ENCODE measurements around the gene MSL1.
A peak's percentile ranks its signal among the peaks of the same experiment; 100 is the strongest.

MSL1 gene

DNA sequence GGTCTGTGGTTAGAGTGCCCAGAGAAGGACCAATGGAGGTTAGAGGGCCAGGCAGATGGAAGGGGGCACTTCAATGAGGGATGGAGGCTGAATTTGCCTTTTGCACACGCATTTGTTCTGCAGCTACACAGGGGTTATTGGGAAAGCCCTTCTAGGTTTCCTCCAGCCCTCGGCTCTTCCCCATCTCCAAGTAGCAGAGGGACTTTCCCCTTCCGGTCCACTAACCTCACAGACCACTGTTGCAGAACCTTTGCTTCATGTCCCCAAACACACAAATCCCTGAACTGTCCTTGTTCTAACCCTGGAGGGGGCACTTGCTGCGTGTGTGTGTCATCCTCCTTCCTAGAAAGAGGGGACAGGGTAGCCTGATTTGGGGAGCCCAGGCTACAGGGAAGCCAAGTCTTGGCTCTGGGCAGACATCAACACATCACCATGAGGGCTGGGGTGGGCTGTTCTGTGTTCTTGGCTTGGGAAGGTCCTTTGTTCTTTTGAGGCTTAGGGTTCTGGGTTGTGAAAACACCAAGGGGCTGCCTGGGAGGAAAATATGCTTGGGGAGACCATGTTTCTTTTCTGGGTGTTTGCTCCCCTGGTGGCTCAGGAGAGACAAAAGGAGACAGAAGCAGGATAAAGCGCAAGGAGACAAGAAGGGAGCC is 14.1 kb upstream of the MSL1 start:
- no peaks in the 10 kb centered on the region for H3K79me2 ChIP-seq (ENCODE audit: control insufficient read depth, insufficient read depth, low read length)
- H2BK120ac ChIP-seq (ENCODE audit: low read depth, low read length), result no peak overlapping the region
- no peak overlapping the region for H3K4me2 ChIP-seq (ENCODE audit: low read length)
- peaks cover 9% of the 10 kb centered on the region for H3K4me1 ChIP-seq (ENCODE audit: control insufficient read depth, low read depth, low read length)
- H4K5ac ChIP-seq (ENCODE audit: low read length), result no peak overlapping the region
- H3K79me1 ChIP-seq (ENCODE audit: low read length), result no peaks in the 10 kb centered on the region
- H3K23ac ChIP-seq (ENCODE audit: low read length), result no peak overlapping the region
- H3K27me3 ChIP-seq (ENCODE audit: insufficient read depth, low read length, poor library complexity), result no peaks in the 10 kb centered on the region
- no peak overlapping the region for H2AK5ac ChIP-seq (ENCODE audit: low read length)
- no peak overlapping the region for H3K4me3 ChIP-seq (ENCODE audit: low read length)
- DNase-seq, result no peak
- no peak overlapping the region for H2BK15ac ChIP-seq (replicated peaks; ENCODE audit: low read depth)
- H3K18ac ChIP-seq (ENCODE audit: low read length), result peak overlapping the region; percentile 85
- H3K27ac ChIP-seq (ENCODE audit: low read depth, low read length), result no peak overlapping the region
- no peak overlapping the region for H4K8ac ChIP-seq (ENCODE audit: low read depth, low read length)
- no peak overlapping the region for H2BK5ac ChIP-seq (ENCODE audit: low read length)
- peak overlapping the region; percentile 78 for H3K56ac ChIP-seq (ENCODE audit: low read length)
- no peaks in the 10 kb centered on the region for H3K36me3 ChIP-seq (ENCODE audit: control insufficient read depth, insufficient read depth, low read length)
- no CpG with 5 or more reads among the region's 5 CpGs for WGBS (ENCODE audit: extremely low coverage, insufficient coverage, low lambda C conversion rate)
- peak overlapping the region; percentile 82 for H3K4ac ChIP-seq (ENCODE audit: low read depth, low read length)
- H3K9ac ChIP-seq (ENCODE audit: low read length), result peak overlapping the region; percentile 46

DNA sequence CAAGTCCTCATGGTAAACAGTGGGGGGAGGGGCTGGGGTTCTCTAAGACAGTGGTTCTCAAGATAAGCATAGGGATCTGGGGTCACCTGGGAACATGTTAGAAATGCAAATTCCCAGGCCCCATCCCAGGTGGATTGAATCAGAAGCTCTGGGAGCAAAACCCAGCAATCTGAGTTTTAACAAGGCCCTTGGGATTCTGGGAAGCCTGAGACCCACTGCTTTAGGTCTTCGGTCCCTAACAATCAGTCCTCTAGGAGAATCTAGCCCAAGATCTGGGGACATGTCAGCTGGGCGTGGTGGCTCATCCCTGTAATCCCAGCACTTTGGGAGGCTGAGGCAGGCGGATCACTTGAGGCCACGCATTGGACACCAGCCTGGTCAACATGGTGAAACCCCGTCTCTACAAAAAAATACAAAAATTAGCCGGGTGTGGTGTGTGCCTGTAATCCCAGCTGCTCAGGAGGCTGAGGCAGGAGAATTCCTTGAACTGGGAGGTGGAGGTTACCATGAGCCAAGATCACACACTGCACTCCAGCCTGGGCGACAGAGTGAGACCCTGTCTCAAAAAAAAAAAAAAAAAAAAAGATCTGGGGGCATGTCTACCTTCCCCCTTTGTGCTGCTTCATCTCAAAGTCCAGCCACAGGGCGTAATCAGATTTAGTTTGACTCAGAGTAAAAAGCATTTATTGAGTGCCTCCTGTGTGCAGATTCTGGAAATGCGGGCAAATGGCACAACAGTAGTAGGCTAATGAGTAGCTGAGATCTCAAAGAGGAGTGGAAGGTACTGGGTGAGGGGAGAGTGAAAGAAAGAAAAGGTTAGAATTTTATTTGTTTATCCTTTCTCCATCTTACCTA is 12.6 kb upstream of the MSL1 start:
- no peak overlapping the region for H4K5ac ChIP-seq (ENCODE audit: low read length)
- H3K4me3 ChIP-seq (ENCODE audit: low read length), result no peak overlapping the region
- H3K27ac ChIP-seq (ENCODE audit: low read depth, low read length), result no peak overlapping the region
- WGBS (ENCODE audit: extremely low coverage, insufficient coverage, low lambda C conversion rate), result no CpG with 5 or more reads among the region's 9 CpGs
- H3K23ac ChIP-seq (ENCODE audit: low read length), result no peak overlapping the region
- no peak overlapping the region for H2BK120ac ChIP-seq (ENCODE audit: low read depth, low read length)
- no peak overlapping the region for H3K56ac ChIP-seq (ENCODE audit: low read length)
- no peak overlapping the region for H3K18ac ChIP-seq (ENCODE audit: low read length)
- no peak overlapping the region for H2AK5ac ChIP-seq (ENCODE audit: low read length)
- no peak overlapping the region for H3K9ac ChIP-seq (ENCODE audit: low read length)
- H3K27me3 ChIP-seq (ENCODE audit: insufficient read depth, low read length, poor library complexity), result no peaks in the 10 kb centered on the region
- no peak overlapping the region for H2BK5ac ChIP-seq (ENCODE audit: low read length)
- H3K4ac ChIP-seq (ENCODE audit: low read depth, low read length), result no peak overlapping the region
- no peak overlapping the region for H3K4me2 ChIP-seq (ENCODE audit: low read length)
- no peaks in the 10 kb centered on the region for H3K36me3 ChIP-seq (ENCODE audit: control insufficient read depth, insufficient read depth, low read length)
- H3K79me2 ChIP-seq (ENCODE audit: control insufficient read depth, insufficient read depth, low read length), result no peaks in the 10 kb centered on the region
- no peak overlapping the region for H2BK15ac ChIP-seq (replicated peaks; ENCODE audit: low read depth)
- DNase-seq, result no peak
- no peak overlapping the region for H4K8ac ChIP-seq (ENCODE audit: low read depth, low read length)
- peaks cover 12% of the 10 kb centered on the region for H3K4me1 ChIP-seq (ENCODE audit: control insufficient read depth, low read depth, low read length)
- H3K79me1 ChIP-seq (ENCODE audit: low read length), result no peaks in the 10 kb centered on the region

DNA sequence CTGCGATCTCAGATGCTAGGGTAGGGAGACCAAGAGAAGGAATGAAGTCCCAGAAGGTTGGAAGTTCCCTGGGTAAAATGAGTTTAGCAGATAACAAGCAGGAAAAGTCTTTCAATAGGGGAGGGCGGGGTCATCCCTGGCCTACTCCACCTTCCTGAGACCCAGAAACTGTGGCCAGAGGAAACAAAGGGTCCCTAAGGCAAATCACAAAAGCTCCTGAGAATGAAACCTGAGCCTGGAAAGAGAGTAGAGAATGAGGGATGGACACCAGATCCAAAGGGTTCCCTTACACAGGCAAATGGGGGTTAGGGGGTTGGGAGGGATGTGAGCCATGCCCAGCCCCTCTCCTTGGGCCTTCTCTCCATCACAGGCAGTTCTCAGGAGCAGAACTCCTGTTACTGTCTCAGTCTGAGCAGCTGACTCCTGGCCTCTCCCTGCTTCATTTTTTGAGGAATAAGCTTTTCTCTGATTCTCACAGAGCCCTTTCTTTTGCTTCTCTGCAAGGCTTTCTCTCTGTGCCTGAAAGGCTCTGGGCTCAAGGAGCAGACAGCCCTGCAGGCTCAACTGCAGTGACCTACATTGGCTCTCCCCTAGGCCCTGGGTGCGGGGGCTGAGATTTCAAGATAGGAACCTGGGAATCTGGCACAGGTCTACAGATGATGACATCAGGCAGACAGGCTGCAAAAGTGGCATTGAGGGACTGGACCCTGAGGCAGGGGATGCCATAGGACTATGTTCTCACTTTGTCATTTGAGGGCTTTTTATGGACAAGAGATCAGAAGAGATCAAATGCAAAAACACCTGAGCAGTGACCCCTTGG is 11.5 kb upstream of the MSL1 start:
- no peak overlapping the region for H3K18ac ChIP-seq (ENCODE audit: low read length)
- H3K79me2 ChIP-seq (ENCODE audit: control insufficient read depth, insufficient read depth, low read length), result no peaks in the 10 kb centered on the region
- H4K5ac ChIP-seq (ENCODE audit: low read length), result no peak overlapping the region
- H3K27me3 ChIP-seq (ENCODE audit: insufficient read depth, low read length, poor library complexity), result no peaks in the 10 kb centered on the region
- H3K9ac ChIP-seq (ENCODE audit: low read length), result peak overlapping the region; percentile 4
- no peak overlapping the region for H3K23ac ChIP-seq (ENCODE audit: low read length)
- H3K4ac ChIP-seq (ENCODE audit: low read depth, low read length), result peak overlapping the region; percentile 56
- no peak overlapping the region for H2BK15ac ChIP-seq (replicated peaks; ENCODE audit: low read depth)
- H3K4me3 ChIP-seq (ENCODE audit: low read length), result no peak overlapping the region
- H3K79me1 ChIP-seq (ENCODE audit: low read length), result no peaks in the 10 kb centered on the region
- no peak overlapping the region for H2AK5ac ChIP-seq (ENCODE audit: low read length)
- H3K4me2 ChIP-seq (ENCODE audit: low read length), result no peak overlapping the region
- peak overlapping the region; percentile 56 for H3K56ac ChIP-seq (ENCODE audit: low read length)
- no peaks in the 10 kb centered on the region for H3K36me3 ChIP-seq (ENCODE audit: control insufficient read depth, insufficient read depth, low read length)
- no CpG with 5 or more reads among the region's 3 CpGs for WGBS (ENCODE audit: extremely low coverage, insufficient coverage, low lambda C conversion rate)
- H2BK5ac ChIP-seq (ENCODE audit: low read length), result no peak overlapping the region
- no peak overlapping the region for H4K8ac ChIP-seq (ENCODE audit: low read depth, low read length)
- no peak for DNase-seq
- H2BK120ac ChIP-seq (ENCODE audit: low read depth, low read length), result no peak overlapping the region
- H3K27ac ChIP-seq (ENCODE audit: low read depth, low read length), result peak overlapping the region; percentile 12
- peaks cover 14% of the 10 kb centered on the region for H3K4me1 ChIP-seq (ENCODE audit: control insufficient read depth, low read depth, low read length)

DNA sequence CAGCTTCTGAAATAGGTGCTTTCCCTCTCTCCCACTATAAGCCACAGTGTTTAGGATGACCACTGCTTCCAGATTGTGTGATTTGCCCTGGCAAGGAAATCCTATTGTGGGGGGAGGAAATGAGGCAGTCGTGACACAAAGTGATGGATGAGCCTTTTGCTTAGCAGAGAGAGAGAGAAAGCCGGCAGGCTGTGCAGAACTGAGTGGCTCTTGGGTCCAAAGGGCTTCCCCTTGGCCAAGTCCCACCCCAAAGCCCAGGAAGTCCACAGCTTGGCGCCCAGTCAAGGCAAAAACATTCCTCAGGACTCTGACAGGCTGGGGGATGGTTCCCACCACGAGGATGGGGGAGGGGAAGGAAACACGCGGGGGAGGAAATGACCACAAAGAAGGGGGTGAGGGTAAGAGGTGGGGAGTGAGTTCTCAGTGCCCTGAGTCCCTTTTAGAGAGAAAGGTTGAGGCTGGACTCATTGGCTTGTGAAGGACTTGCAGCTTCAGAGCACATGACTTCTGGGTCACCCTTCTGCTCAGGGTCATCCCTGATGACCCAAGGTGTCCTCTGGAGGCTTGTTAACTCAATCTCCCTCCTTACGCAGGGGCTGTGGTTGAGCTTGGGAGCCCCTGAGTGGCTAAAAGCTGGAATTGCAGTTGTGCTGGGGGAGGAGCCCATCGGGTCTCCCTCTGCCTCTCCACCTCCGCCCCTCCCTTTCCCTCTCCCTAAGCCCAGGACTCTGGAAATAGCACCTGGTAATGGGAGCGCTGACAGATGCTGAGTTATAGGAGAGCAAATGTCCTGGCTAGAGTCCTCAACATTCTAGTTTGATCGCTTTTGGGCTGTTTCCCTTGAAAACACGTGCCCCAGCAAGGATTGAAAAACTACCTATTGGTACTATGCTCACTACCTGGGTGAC is 10.3 kb upstream of the MSL1 start:
- peak; percentile 97 for DNase-seq
- Histone ChIP-seq H3K4me2 (ENCODE audit: low read length) (no peak overlapping the region), H3K27ac (ENCODE audit: low read depth, low read length) (no peak overlapping the region)

DNA sequence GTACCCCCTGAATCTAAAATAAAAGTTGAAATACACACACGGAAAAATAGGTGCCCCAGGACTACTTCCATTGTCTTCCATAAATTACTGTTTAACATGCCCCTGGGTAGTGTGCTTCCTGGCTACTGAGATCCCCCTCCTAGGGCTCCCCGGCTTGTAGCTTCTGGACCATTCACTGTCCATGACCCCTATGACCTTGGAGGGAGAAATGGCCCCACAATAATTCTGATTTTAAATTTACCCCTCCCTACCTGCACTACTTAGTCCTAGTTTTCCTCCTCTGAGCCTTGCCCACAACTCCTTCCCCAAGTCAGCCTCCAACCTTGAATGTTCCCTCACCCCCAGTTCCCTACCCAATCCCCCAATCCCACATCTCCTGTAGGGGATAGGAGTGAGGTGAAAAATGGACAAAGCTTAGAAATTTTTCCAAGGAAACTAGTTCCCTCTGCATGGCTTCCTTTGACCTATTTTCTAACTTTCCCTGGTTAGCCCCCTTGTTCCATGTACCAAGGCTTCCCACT is 9.5 kb upstream of the MSL1 start:
- Histone ChIP-seq H2BK15ac (replicated peaks; ENCODE audit: low read depth) (no peak overlapping the region), H2AK5ac (ENCODE audit: low read length) (no peak overlapping the region), H4K8ac (ENCODE audit: low read depth, low read length) (no peak overlapping the region), H4K5ac (ENCODE audit: low read length) (no peak overlapping the region), H3K4me3 (ENCODE audit: low read length) (no peak overlapping the region), H3K79me2 (ENCODE audit: control insufficient read depth, insufficient read depth, low read length) (no peaks in the 10 kb centered on the region), H3K36me3 (ENCODE audit: control insufficient read depth, insufficient read depth, low read length) (no peaks in the 10 kb centered on the region), H3K4me2 (ENCODE audit: low read length) (no peak overlapping the region), H3K56ac (ENCODE audit: low read length) (peak overlapping the region; percentile 10), H3K23ac (ENCODE audit: low read length) (no peak overlapping the region), H2BK5ac (ENCODE audit: low read length) (no peak overlapping the region), H3K4me1 (ENCODE audit: control insufficient read depth, low read depth, low read length) (peaks cover 14% of the 10 kb centered on the region), H3K9ac (ENCODE audit: low read length) (peak overlapping the region; percentile 18), H3K18ac (ENCODE audit: low read length) (no peak overlapping the region), H2BK120ac (ENCODE audit: low read depth, low read length) (no peak overlapping the region), H3K79me1 (ENCODE audit: low read length) (no peaks in the 10 kb centered on the region), H3K4ac (ENCODE audit: low read depth, low read length) (no peak overlapping the region), H3K27me3 (ENCODE audit: insufficient read depth, low read length, poor library complexity) (no peaks in the 10 kb centered on the region), H3K27ac (ENCODE audit: low read depth, low read length) (no peak overlapping the region)
- no CpG with 5 or more reads among the region's 2 CpGs for WGBS (ENCODE audit: extremely low coverage, insufficient coverage, low lambda C conversion rate)
- DNase-seq, result no peak

More for the DNA sequence above, 10.3 kb upstream of the MSL1 start:
- H3K79me1 ChIP-seq (ENCODE audit: low read length), result no peaks in the 10 kb centered on the region
- H4K8ac ChIP-seq (ENCODE audit: low read depth, low read length), result no peak overlapping the region
- WGBS (ENCODE audit: extremely low coverage, insufficient coverage, low lambda C conversion rate), result no CpG with 5 or more reads among the region's 12 CpGs
- H4K5ac ChIP-seq (ENCODE audit: low read length), result no peak overlapping the region
- H3K36me3 ChIP-seq (ENCODE audit: control insufficient read depth, insufficient read depth, low read length), result no peaks in the 10 kb centered on the region
- peak overlapping the region; percentile 39 for H3K56ac ChIP-seq (ENCODE audit: low read length)
- peak overlapping the region; percentile 7 for H3K18ac ChIP-seq (ENCODE audit: low read length)
- H3K23ac ChIP-seq (ENCODE audit: low read length), result no peak overlapping the region
- no peak overlapping the region for H2BK15ac ChIP-seq (replicated peaks; ENCODE audit: low read depth)
- H3K4ac ChIP-seq (ENCODE audit: low read depth, low read length), result no peak overlapping the region
- peak overlapping the region; percentile 39 for H3K9ac ChIP-seq (ENCODE audit: low read length)
- H3K27me3 ChIP-seq (ENCODE audit: insufficient read depth, low read length, poor library complexity), result no peaks in the 10 kb centered on the region
- H3K79me2 ChIP-seq (ENCODE audit: control insufficient read depth, insufficient read depth, low read length), result no peaks in the 10 kb centered on the region
- no peak overlapping the region for H2BK5ac ChIP-seq (ENCODE audit: low read length)
- peaks cover 14% of the 10 kb centered on the region for H3K4me1 ChIP-seq (ENCODE audit: control insufficient read depth, low read depth, low read length)
- no peak overlapping the region for H2BK120ac ChIP-seq (ENCODE audit: low read depth, low read length)
- no peak overlapping the region for H3K4me3 ChIP-seq (ENCODE audit: low read length)
- no peak overlapping the region for H2AK5ac ChIP-seq (ENCODE audit: low read length)
